GM12878 (cell line): Measurements from ENCODE around the gene SMIM12. TPM values are rescaled to one million over a fixed set of nuclear protein-coding genes. Genes with fewer than 3 reads are reported as not detected.

Source experiments
- ATAC-seq: fragments of 200-7000 bp; cut with Tn5 transposase; 3 replicates; pipeline ENCODE4 v1.9.1; 2020; ENCODE audit warnings: mild to moderate bottlenecking, moderate library complexity
- BruUV-seq: library from RNA; stranded (reverse); fragments of 400-500 nt; replicated peaks from 2 replicates; lab custom pipeline; 2021; lab: Mats Ljungman, UMichigan
- CTCF ChIA-PET: fragments of 300-600 bp; sonication (Branson Sonifier 250); formaldehyde crosslinking; extraction: SDS; loops from one replicate; lab custom pipeline; 2021; ENCODE audit warnings: inconsistent platforms; lab: Yijun Ruan, JAX
- POLR2A ChIA-PET: fragments of 350-600 bp; formaldehyde crosslinking; extraction: SDS; loops from one replicate; lab custom pipeline; 2021; ENCODE audit warnings: inconsistent platforms; lab: Charles Lee
- RAD21 ChIA-PET: fragments of 300-600 bp; sonication (Branson Sonifier 250); formaldehyde crosslinking; loops from one replicate; lab custom pipeline; 2023; ENCODE audit warnings: antibody characterized with exemption; ENCODE audit not compliant: unreplicated experiment; lab: Charles Lee
- SMC1A ChIA-PET: fragments of 300-600 bp; sonication (Branson Sonifier 250); formaldehyde crosslinking; loops from one replicate; lab custom pipeline; 2023; ENCODE audit not compliant: unreplicated experiment, uncharacterized antibody; lab: Charles Lee
- DNase-seq: peaks from one replicate; pipeline ENCODE4 v3.0.0-alpha.2; 2011; ENCODE audit warnings: low read depth, low spot score
- FAIRE-seq: peaks from 3 replicates; lab custom pipeline; 2011; peaks lifted over from hg19 to GRCh38; lab: Jason Lieb, UNC
- H2AFZ ChIP-seq: 2 replicates; pipeline ENCODE4 v1.6.0; 2011; ENCODE audit warnings: low read depth, low read length, control low read depth; ENCODE audit not compliant: control insufficient read depth
- H3K27ac ChIP-seq: 2 replicates; pipeline ENCODE4 v1.5.1; 2011; ENCODE audit warnings: control low read depth; ENCODE audit not compliant: control insufficient read depth, insufficient read depth
- H3K27me3 ChIP-seq, 2 experiments: replicated peaks in 1 of 2; 2 replicates each; pipeline versions ENCODE4 v1.6.0 to v1.6.1; 2011; ENCODE audit warnings: low read length in 1 of 2; ENCODE audit not compliant: control insufficient read depth in 2 of 2, insufficient read depth in 2 of 2
- H3K36me3 ChIP-seq, 2 experiments: 2 replicates each; pipeline ENCODE4 v1.5.1; 2011; ENCODE audit warnings: low read length in 1 of 2; ENCODE audit not compliant: control insufficient read depth in 2 of 2, insufficient read depth in 2 of 2
- H3K4me1 ChIP-seq: 2 replicates; pipeline ENCODE4 v1.6.1; 2011; ENCODE audit warnings: mild to moderate bottlenecking, low read length, moderate library complexity, mixed read lengths; ENCODE audit not compliant: control insufficient read depth, insufficient read depth
- H3K4me2 ChIP-seq: 2 replicates; pipeline ENCODE4 v1.6.0; 2011; ENCODE audit warnings: control low read depth; ENCODE audit not compliant: control insufficient read depth, insufficient read depth
- H3K4me3 ChIP-seq: fragments of 200-600 bp; sonication (generic); 2 replicates; pipeline ENCODE4 v1.5.1; 2016
- H3K79me2 ChIP-seq: 2 replicates; pipeline ENCODE4 v1.6.0; 2011; ENCODE audit warnings: low read length; ENCODE audit not compliant: control insufficient read depth, insufficient read depth
- H3K9ac ChIP-seq: 2 replicates; pipeline ENCODE4 v1.8.0; 2011; ENCODE audit warnings: low read length, control low read depth, mixed read lengths; ENCODE audit not compliant: control insufficient read depth, insufficient read depth
- H3K9me3 ChIP-seq: replicated peaks from 3 replicates; pipeline ENCODE4 v1.5.1; 2011; ENCODE audit warnings: mild to moderate bottlenecking, low read length; ENCODE audit not compliant: control insufficient read depth, insufficient read depth
- H4K20me1 ChIP-seq: 2 replicates; pipeline ENCODE4 v1.6.0; 2011; ENCODE audit not compliant: control insufficient read depth, insufficient read depth
- CBFB ChIP-seq: IDR thresholded peaks from 2 replicates; pipeline ENCODE4 v1.6.1; 2016; ENCODE audit warnings: antibody characterized with exemption, low read depth
- ETV6 ChIP-seq, 2 experiments: fragments of 450-650 bp in 1 of 2; IDR thresholded peaks in 1 of 2; conservative IDR thresholded peaks in 1 of 2; 2 replicates each; pipeline ENCODE4 v1.6.1; 2014; ENCODE audit warnings: antibody characterized with exemption in 1 of 2, borderline replicate concordance in 1 of 2, low read depth in 1 of 2, mild to moderate bottlenecking in 1 of 2, moderate library complexity in 1 of 2
- FOXK2 ChIP-seq: fragments of 450-650 bp; IDR thresholded peaks from 2 replicates; pipeline ENCODE4 v1.6.1; 2017; ENCODE audit warnings: mild to moderate bottlenecking, moderate library complexity
- GATAD2B ChIP-seq: fragments of 450-650 bp; conservative IDR thresholded peaks from 2 replicates; pipeline ENCODE4 v1.6.1; 2017; ENCODE audit warnings: low read depth, mild to moderate bottlenecking, moderate library complexity
- HDAC2 ChIP-seq: fragments of 200-600 bp; sonication (generic); IDR thresholded peaks from 2 replicates; pipeline ENCODE4 v1.6.1; 2017
- HDAC6 ChIP-seq: fragments of 200-600 bp; sonication (generic); IDR thresholded peaks from one replicate; pipeline ENCODE4 v1.8.0; 2017; ENCODE audit warnings: antibody characterized with exemption; ENCODE audit not compliant: unreplicated experiment
- KDM1A ChIP-seq: fragments of 200-600 bp; sonication (generic); IDR thresholded peaks from 2 replicates; pipeline ENCODE4 v1.6.1; 2016; ENCODE audit warnings: borderline replicate concordance
- MEF2A ChIP-seq: IDR thresholded peaks from 2 replicates; pipeline ENCODE4 v1.6.1; 2011; ENCODE audit warnings: low read depth, mild to moderate bottlenecking, low read length, moderate library complexity; ENCODE audit not compliant: insufficient read depth
- MXI1 ChIP-seq: fragments of 150-350 bp; IDR thresholded peaks from 2 replicates; pipeline ENCODE4 v1.6.1; 2011; ENCODE audit warnings: low read depth, mild to moderate bottlenecking, inconsistent platforms, low read length, improper control_type of control experiment
- NR2C1 ChIP-seq: fragments of 450-650 bp; IDR thresholded peaks from 2 replicates; pipeline ENCODE4 v1.6.1; 2017; ENCODE audit warnings: antibody characterized with exemption, mild to moderate bottlenecking, moderate library complexity
- PAX8 ChIP-seq: fragments of 450-650 bp; IDR thresholded peaks from 2 replicates; pipeline ENCODE4 v1.6.1; 2017; ENCODE audit warnings: mild to moderate bottlenecking, moderate library complexity
- POLR2AphosphoS2 ChIP-seq: IDR thresholded peaks from 2 replicates; pipeline ENCODE4 v1.6.1; 2011; ENCODE audit warnings: low read depth, mild to moderate bottlenecking, low read length, improper control_type of control experiment, moderate library complexity
- SMAD5 ChIP-seq: IDR thresholded peaks from 2 replicates; pipeline ENCODE4 v1.6.1; 2016; ENCODE audit warnings: antibody characterized with exemption, low read depth
- SP1 ChIP-seq: IDR thresholded peaks from one replicate; pipeline ENCODE4 v1.6.1; 2011; ENCODE audit warnings: low read depth, low read length
- SREBF2 ChIP-seq: IDR thresholded peaks from 2 replicates; pipeline ENCODE4 v1.6.1; 2012; ENCODE audit warnings: mild to moderate bottlenecking, low read length
- TAF1 ChIP-seq: IDR thresholded peaks from 2 replicates; pipeline ENCODE4 v1.6.1; 2011; ENCODE audit warnings: mild to moderate bottlenecking, low read depth, low read length, borderline replicate concordance
- TBL1XR1 ChIP-seq: IDR thresholded peaks from 2 replicates; pipeline ENCODE4 v1.6.1; 2012; ENCODE audit warnings: low read depth, low read length, improper control_type of control experiment
- TCF7 ChIP-seq: IDR thresholded peaks from 2 replicates; pipeline ENCODE4 v1.6.1; 2014; ENCODE audit warnings: antibody characterized with exemption, borderline replicate concordance
- YBX1 ChIP-seq: fragments of 450-650 bp; IDR thresholded peaks from 2 replicates; pipeline ENCODE4 v1.6.1; 2016; ENCODE audit warnings: antibody characterized with exemption
- YY1 ChIP-seq: IDR thresholded peaks from 2 replicates; pipeline ENCODE4 v1.6.1; 2011; ENCODE audit warnings: low read depth, mild to moderate bottlenecking, low read length
- ZNF24 ChIP-seq: fragments of 450-650 bp; IDR thresholded peaks from 2 replicates; pipeline ENCODE4 v1.6.1; 2017; ENCODE audit warnings: antibody characterized with exemption, mild to moderate bottlenecking
- WGBS: methylation state at CpG from one replicate; pipeline ENCODE4 v1.1.6; 2016; ENCODE audit warnings: low lambda C conversion rate; ENCODE audit not compliant: insufficient replicate concordance, insufficient coverage; ENCODE audit errors: missing lambda C conversion rate; 5-methylcytosine and 5-hydroxymethylcytosine counted together
- in situ Hi-C: fragments of 300-500 bp; cut with MboI; formaldehyde crosslinking; loops from 9 replicates; pipeline ENCODE4 v1.14.3; 2018; ENCODE audit warnings: mixed read lengths
- intact Hi-C: fragments of 100-400 bp; cut with micrococcal nuclease; formaldehyde crosslinking; loops from one replicate; pipeline ENCODE4 v1.14.2; 2022; ENCODE audit not compliant: unreplicated experiment
- polyA plus RNA-seq, 11 experiments: library from polyadenylated mRNA; depleted of rRNA in 4 of 11; unstranded in 6 of 11; stranded (reverse) in 5 of 11; fragments of >200 nt; fragmentation: Nextera tagmentation in 4 of 11; fragmentation: Illumina TruSeq in 1 of 11; extraction: Ambion mirVana in 4 of 11; extraction: Trizol in 1 of 11; gene quantifications; 1 replicate in 1 of 11; 2 replicates in 10 of 11; pipeline versions ENCODE4 v1.2.1 to v1.2.3, GENCODE V29; 2011 to 2016; ENCODE audit warnings: inconsistent platforms in 2 of 11, missing spikeins in 2 of 11, low read depth in 1 of 11
- total RNA-seq, 4 experiments: library from RNA; depleted of rRNA in 3 of 4; stranded (reverse); fragments of >200 nt in 3 of 4; fragmentation: Illumina TruSeq in 1 of 4; extraction: Trizol in 1 of 4; gene quantifications; 2 replicates each; pipeline versions ENCODE4 v1.2.1 to v1.2.3, GENCODE V29; 2013 to 2021
- TF ChIP-seq, protein P1 (sequence below): IDR thresholded peaks from 2 replicates; pipeline ENCODE4 v1.6.1; 2011; ENCODE audit warnings: low read depth, low read length, improper control_type of control experiment, borderline replicate concordance

The SMIM12 gene
- total and polyA plus RNA-seq, 10 of the 15 experiments (the other 5 are each of a cell fraction or from before 2014, with no cell fraction given), result 26.1 to 81.5 (median 44.1) TPM

GRCh38 chr1:34850382-34850781 lies 9.2 kb downstream of the SMIM12 start:
- TF ChIP-seq KDM1A (no peak), TBL1XR1 (no peak), POLR2AphosphoS2 (no peak), SP1 (no peak), SMAD5 (no peak)
- TF ChIP-seq, protein P1, sequence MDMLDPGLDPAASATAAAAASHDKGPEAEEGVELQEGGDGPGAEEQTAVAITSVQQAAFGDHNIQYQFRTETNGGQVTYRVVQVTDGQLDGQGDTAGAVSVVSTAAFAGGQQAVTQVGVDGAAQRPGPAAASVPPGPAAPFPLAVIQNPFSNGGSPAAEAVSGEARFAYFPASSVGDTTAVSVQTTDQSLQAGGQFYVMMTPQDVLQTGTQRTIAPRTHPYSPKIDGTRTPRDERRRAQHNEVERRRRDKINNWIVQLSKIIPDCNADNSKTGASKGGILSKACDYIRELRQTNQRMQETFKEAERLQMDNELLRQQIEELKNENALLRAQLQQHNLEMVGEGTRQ, result no peak
- no TSS peak for BruUV-seq
- DNase-seq (no peak), ATAC-seq (no peak), FAIRE-seq (peak; percentile 27)
- Histone ChIP-seq H3K27ac (no peak overlapping the region), H3K4me1 (no peaks in the 10 kb centered on the region), H3K4me3 (no peak overlapping the region), H3K36me3 (peaks cover 6 to 9% of the 10 kb centered on the region in 2 experiments), H3K4me2 (no peak overlapping the region), H4K20me1 (no peaks in the 10 kb centered on the region; the same call in 1 of the 2 replicates), H3K9me3 (no peaks in the 10 kb centered on the region), H3K9ac (no peak overlapping the region), H3K27me3 (no peaks in the 10 kb centered on the region), H3K79me2 (no peaks in the 10 kb centered on the region), H2AFZ (no peak overlapping the region)
- POLR2A ChIA-PET, result interaction anchor here (0.7 kb wide), 1 partner anchor 226 kb away, joined by 3 read pairs; no protein-coding TSS in a partner anchor
- RAD21 ChIA-PET, result no interaction called here
- CTCF ChIA-PET, result no interaction called here
- intact Hi-C loops, result loop anchor here (10.0 kb wide), 1 partner anchor 334 kb away; no protein-coding TSS in a partner anchor
- SMC1A ChIA-PET, result no interaction called here
- WGBS, result 92% methylated on average over 6 of the region's 6 CpGs
- in situ Hi-C loops, result loop anchor here (5.0 kb wide), 1 partner anchor 63 kb away; no protein-coding TSS in a partner anchor

GRCh38 chr1:34847094-34847493 lies 12.5 kb downstream of the SMIM12 start:
- RAD21 ChIA-PET, result no interaction called here
- Histone ChIP-seq H3K79me2 (no peaks in the 10 kb centered on the region), H3K9ac (no peak overlapping the region), H2AFZ (no peak overlapping the region), H3K9me3 (no peaks in the 10 kb centered on the region), H3K4me3 (no peak overlapping the region), H4K20me1 (no peaks in the 10 kb centered on the region; the same call in 1 of the 2 replicates), H3K4me2 (no peak overlapping the region), H3K27ac (no peak overlapping the region), H3K36me3 (peaks cover 0 to 6% of the 10 kb centered on the region in 2 experiments; a peak in 1 of 4 replicates), H3K4me1 (no peaks in the 10 kb centered on the region), H3K27me3 (no peaks in the 10 kb centered on the region)
- WGBS, result 86% methylated on average over 7 of the region's 7 CpGs
- TF ChIP-seq NR2C1, result no peak
- TF ChIP-seq HDAC2, result no peak
- no peak for TF ChIP-seq PAX8
- TF ChIP-seq MEF2A, result no peak
- no peak for TF ChIP-seq YY1
- no peak for TF ChIP-seq SREBF2
- no peak for TF ChIP-seq FOXK2
- no peak for TF ChIP-seq CBFB
- no peak for TF ChIP-seq TCF7
- TF ChIP-seq YBX1, result no peak
- TF ChIP-seq MXI1, result no peak
- no peak for TF ChIP-seq GATAD2B
- no peak for TF ChIP-seq TAF1
- TF ChIP-seq ZNF24, result no peak
- no peak for TF ChIP-seq ETV6 (conservative IDR thresholded peaks at IDR 0.05 in 1 of 2, IDR thresholded peaks at IDR 0.05 in 1 of 2; ENCODE audit: borderline replicate concordance in 1 of 2, low read depth in 1 of 2)
- TF ChIP-seq HDAC6, result no peak
- intact Hi-C loops (no loop called here), in situ Hi-C loops (no loop called here)
- SMC1A ChIA-PET, result no interaction called here
- POLR2A ChIA-PET, result no interaction called here
- FAIRE-seq, result no peak
- BruUV-seq, result no TSS peak
- DNase-seq, result no peak
- CTCF ChIA-PET, result interaction anchor here (0.6 kb wide), 2 partner anchors 60 to 474 kb away, joined by 3 read pairs; no protein-coding TSS in a partner anchor
- ATAC-seq, result no peak
